NT2/D1 (cell line): ENCODE measurements around the gene CLSTN2.

ENCODE experiments used
- DNase-seq: peaks from one replicate; pipeline ENCODE4 v3.0.0-alpha.2; 2011; ENCODE audit warnings: low read depth, low spot score
- H3K27me3 ChIP-seq: 2 replicates; pipeline ENCODE4 v1.6.0; 2011; ENCODE audit warnings: mild to moderate bottlenecking; ENCODE audit not compliant: insufficient read length, insufficient read depth
- H3K36me3 ChIP-seq: 2 replicates; pipeline ENCODE4 v1.6.1; 2011; ENCODE audit warnings: mild to moderate bottlenecking, low read length, mixed read lengths; ENCODE audit not compliant: insufficient read depth, insufficient read length
- H3K4me1 ChIP-seq: 2 replicates; pipeline ENCODE4 v1.5.1; 2011; ENCODE audit not compliant: insufficient read depth, insufficient read length
- H3K4me3 ChIP-seq: 2 replicates; pipeline ENCODE4 v1.5.1; 2011; ENCODE audit warnings: low read depth; ENCODE audit not compliant: insufficient read length
- H3K9ac ChIP-seq: 2 replicates; pipeline ENCODE4 v1.6.0; 2011; ENCODE audit warnings: low read depth; ENCODE audit not compliant: insufficient read length
- H3K9me3 ChIP-seq: 2 replicates; pipeline ENCODE4 v1.5.1; 2011; ENCODE audit warnings: mild to moderate bottlenecking, low read length; ENCODE audit not compliant: insufficient read depth
- SUZ12 ChIP-seq: IDR thresholded peaks from 2 replicates; pipeline ENCODE4 v1.6.1; 2011; ENCODE audit not compliant: insufficient read length, insufficient read depth; ENCODE audit errors: extremely low read depth
- YY1 ChIP-seq: IDR thresholded peaks from 2 replicates; pipeline ENCODE4 v1.6.1; 2011; ENCODE audit not compliant: insufficient read length, insufficient read depth
- ZNF274 ChIP-seq: IDR thresholded peaks from 2 replicates; pipeline ENCODE4 v1.6.1; 2011; ENCODE audit warnings: mild to moderate bottlenecking, low read depth, low read length

The CLSTN2 gene

GRCh38 chr3:140298043-140298442, 363.1 kb downstream of the CLSTN2 start:
- TF ChIP-seq SUZ12 (no peak), ZNF274 (no peak), YY1 (no peak)
- DNase-seq, result no peak
- Histone ChIP-seq H3K4me1 (peaks cover 10% of the 10 kb centered on the region), H3K9me3 (no peaks in the 10 kb centered on the region), H3K9ac (no peak overlapping the region), H3K27me3 (no peaks in the 10 kb centered on the region), H3K36me3 (no peaks in the 10 kb centered on the region), H3K4me3 (no peak overlapping the region)

GRCh38 chr3:140298569-140299070, 363.6 kb downstream of the CLSTN2 start:
- H3K4me3 ChIP-seq, result no peak overlapping the region
- H3K36me3 ChIP-seq, result no peaks in the 10 kb centered on the region
- peak; percentile 70 for DNase-seq
- H3K27me3 ChIP-seq, result no peaks in the 10 kb centered on the region
- no peak overlapping the region for H3K9ac ChIP-seq
- H3K4me1 ChIP-seq, result peaks cover 10% of the 10 kb centered on the region
- no peaks in the 10 kb centered on the region for H3K9me3 ChIP-seq
- TF ChIP-seq ZNF274, result no peak
- TF ChIP-seq SUZ12, result no peak
- TF ChIP-seq YY1, result no peak

- peaks cover 3% of the 10 kb centered on the region for H3K4me1 ChIP-seq
- H3K4me3 ChIP-seq, result no peak overlapping the region
- no peaks in the 10 kb centered on the region for H3K36me3 ChIP-seq
- no peak for DNase-seq
- no peak overlapping the region for H3K9ac ChIP-seq
- TF ChIP-seq YY1 (no peak), SUZ12 (no peak), ZNF274 (no peak)
- no peaks in the 10 kb centered on the region for H3K9me3 ChIP-seq
- H3K27me3 ChIP-seq, result no peaks in the 10 kb centered on the region
Measured at GRCh38 chr3:140303875-140304274, 368.9 kb downstream of the CLSTN2 start.

GRCh38 chr3:140308535-140308934, 373.6 kb downstream of the CLSTN2 start:
- no peaks in the 10 kb centered on the region for H3K4me1 ChIP-seq
- H3K9me3 ChIP-seq, result no peaks in the 10 kb centered on the region
- no peak overlapping the region for H3K9ac ChIP-seq
- no peaks in the 10 kb centered on the region for H3K36me3 ChIP-seq
- no peaks in the 10 kb centered on the region for H3K27me3 ChIP-seq
- no peak for DNase-seq
- H3K4me3 ChIP-seq, result no peak overlapping the region
- no peak for TF ChIP-seq SUZ12
- TF ChIP-seq YY1, result no peak
- TF ChIP-seq ZNF274, result no peak

- Histone ChIP-seq H3K9me3 (no peaks in the 10 kb centered on the region), H3K4me1 (peaks cover 2% of the 10 kb centered on the region), H3K36me3 (no peaks in the 10 kb centered on the region), H3K9ac (no peak overlapping the region), H3K4me3 (no peak overlapping the region), H3K27me3 (no peaks in the 10 kb centered on the region)
- no peak for DNase-seq
- TF ChIP-seq SUZ12, result no peak
- TF ChIP-seq ZNF274, result no peak
- no peak for TF ChIP-seq YY1
Measured at GRCh38 chr3:140311428-140311827, 376.4 kb downstream of the CLSTN2 start.

GRCh38 chr3:140315955-140316354, 381.0 kb downstream of the CLSTN2 start:
- TF ChIP-seq ZNF274 (no peak), SUZ12 (no peak), YY1 (no peak)
- H3K9ac ChIP-seq, result no peak overlapping the region
- H3K27me3 ChIP-seq, result no peaks in the 10 kb centered on the region
- no peak for DNase-seq
- peaks cover 2% of the 10 kb centered on the region for H3K4me1 ChIP-seq
- no peaks in the 10 kb centered on the region for H3K36me3 ChIP-seq
- no peak overlapping the region for H3K4me3 ChIP-seq
- H3K9me3 ChIP-seq, result no peaks in the 10 kb centered on the region

- TF ChIP-seq ZNF274 (no peak), YY1 (no peak), SUZ12 (no peak)
Measured at GRCh38 chr3:140316466-140316865, 381.5 kb downstream of the CLSTN2 start.

More at GRCh38 chr3:140316466-140316865, 381.5 kb downstream of the CLSTN2 start:
- no peak for DNase-seq
- H3K4me3 ChIP-seq, result no peak overlapping the region
- H3K36me3 ChIP-seq, result no peaks in the 10 kb centered on the region
- no peak overlapping the region for H3K9ac ChIP-seq
- no peaks in the 10 kb centered on the region for H3K27me3 ChIP-seq
- peaks cover 2% of the 10 kb centered on the region for H3K4me1 ChIP-seq
- no peaks in the 10 kb centered on the region for H3K9me3 ChIP-seq
